ENCODE measurements around the gene BMERB1.

BMERB1 gene

GRCh38 chr16:15592324-15592723 is 157.9 kb downstream of the BMERB1 start:
- Mint-ChIP-seq H3K4me3 (peak overlapping the region; percentile 6), H3K27me3 (no peaks in the 10 kb centered on the region), H3K9me3 (no peaks in the 10 kb centered on the region), H3K27ac (ENCODE audit: low read depth) (peak overlapping the region; percentile 97), H3K36me3 (ENCODE audit: insufficient read depth) (peaks cover 38% of the 10 kb centered on the region), H3K4me1 (peaks cover 54% of the 10 kb centered on the region)
- DNase-seq (ENCODE audit: low spot score in 2 of 2) (no peak), ATAC-seq (replicated peaks; ENCODE audit: extremely low read depth, poor library complexity, severe bottlenecking) (no peak)

GRCh38 chr16:15593235-15593634 is 158.8 kb downstream of the BMERB1 start:
- H3K4me1 Mint-ChIP-seq, result peaks cover 54% of the 10 kb centered on the region
- no peak for DNase-seq (ENCODE audit: low spot score in 2 of 2)
- H3K36me3 Mint-ChIP-seq (ENCODE audit: insufficient read depth), result peaks cover 41% of the 10 kb centered on the region
- ATAC-seq (replicated peaks; ENCODE audit: extremely low read depth, poor library complexity, severe bottlenecking), result no peak
- no peaks in the 10 kb centered on the region for H3K27me3 Mint-ChIP-seq
- H3K27ac Mint-ChIP-seq (ENCODE audit: low read depth), result peak overlapping the region; percentile 97
- H3K4me3 Mint-ChIP-seq, result peak overlapping the region; percentile 32
- no peaks in the 10 kb centered on the region for H3K9me3 Mint-ChIP-seq

- Mint-ChIP-seq H3K4me3 (no peak overlapping the region), H3K27me3 (no peaks in the 10 kb centered on the region), H3K4me1 (peaks cover 48% of the 10 kb centered on the region), H3K36me3 (ENCODE audit: insufficient read depth) (peaks cover 53% of the 10 kb centered on the region), H3K9me3 (no peaks in the 10 kb centered on the region), H3K27ac (ENCODE audit: low read depth) (peak overlapping the region; percentile 87)
- DNase-seq (ENCODE audit: low spot score in 2 of 2) (no peak), ATAC-seq (replicated peaks; ENCODE audit: extremely low read depth, poor library complexity, severe bottlenecking) (no peak)
Observed at GRCh38 chr16:15594711-15595320, 160.4 kb downstream of the BMERB1 start.

GRCh38 chr16:15597135-15597534 is 162.7 kb downstream of the BMERB1 start:
- H3K36me3 Mint-ChIP-seq (ENCODE audit: insufficient read depth), result peaks cover 71% of the 10 kb centered on the region
- H3K9me3 Mint-ChIP-seq, result no peaks in the 10 kb centered on the region
- no peak for ATAC-seq (replicated peaks; ENCODE audit: extremely low read depth, poor library complexity, severe bottlenecking)
- no peaks in the 10 kb centered on the region for H3K27me3 Mint-ChIP-seq
- H3K27ac Mint-ChIP-seq (ENCODE audit: low read depth), result no peak overlapping the region
- no peak for DNase-seq (ENCODE audit: low spot score in 2 of 2)
- peaks cover 40% of the 10 kb centered on the region for H3K4me1 Mint-ChIP-seq
- no peak overlapping the region for H3K4me3 Mint-ChIP-seq

GRCh38 chr16:15597822-15598647 is 163.6 kb downstream of the BMERB1 start:
- no peak for DNase-seq (ENCODE audit: low spot score in 2 of 2)
- Mint-ChIP-seq H3K36me3 (ENCODE audit: insufficient read depth) (peaks cover 76% of the 10 kb centered on the region), H3K27ac (ENCODE audit: low read depth) (no peak overlapping the region), H3K4me3 (no peak overlapping the region), H3K27me3 (no peaks in the 10 kb centered on the region), H3K4me1 (peaks cover 34% of the 10 kb centered on the region), H3K9me3 (no peaks in the 10 kb centered on the region)
- ATAC-seq (replicated peaks; ENCODE audit: extremely low read depth, poor library complexity, severe bottlenecking), result no peak

- DNase-seq (ENCODE audit: low spot score in 2 of 2), result no peak
- no peak overlapping the region for H3K27ac Mint-ChIP-seq (ENCODE audit: low read depth)
- no peak for ATAC-seq (replicated peaks; ENCODE audit: extremely low read depth, poor library complexity, severe bottlenecking)
- peaks cover 30% of the 10 kb centered on the region for H3K4me1 Mint-ChIP-seq
- H3K36me3 Mint-ChIP-seq (ENCODE audit: insufficient read depth), result peaks cover 83% of the 10 kb centered on the region
- no peaks in the 10 kb centered on the region for H3K9me3 Mint-ChIP-seq
- H3K27me3 Mint-ChIP-seq, result no peaks in the 10 kb centered on the region
- H3K4me3 Mint-ChIP-seq, result no peak overlapping the region
Observed at GRCh38 chr16:15598648-15599190, 164.3 kb downstream of the BMERB1 start.

GRCh38 chr16:15599303-15600070 is 165.1 kb downstream of the BMERB1 start:
- DNase-seq (ENCODE audit: low spot score in 2 of 2) (no peak), ATAC-seq (replicated peaks; ENCODE audit: extremely low read depth, poor library complexity, severe bottlenecking) (no peak)
- no peak overlapping the region for H3K27ac Mint-ChIP-seq (ENCODE audit: low read depth)
- peaks cover 24% of the 10 kb centered on the region for H3K4me1 Mint-ChIP-seq
- no peak overlapping the region for H3K4me3 Mint-ChIP-seq
- no peaks in the 10 kb centered on the region for H3K9me3 Mint-ChIP-seq
- H3K36me3 Mint-ChIP-seq (ENCODE audit: insufficient read depth), result peaks cover 83% of the 10 kb centered on the region
- no peaks in the 10 kb centered on the region for H3K27me3 Mint-ChIP-seq

GRCh38 chr16:15601212-15601879 is 167.0 kb downstream of the BMERB1 start:
- DNase-seq (ENCODE audit: low spot score in 2 of 2) (no peak), ATAC-seq (replicated peaks; ENCODE audit: extremely low read depth, poor library complexity, severe bottlenecking) (no peak)
- H3K4me1 Mint-ChIP-seq, result peaks cover 17% of the 10 kb centered on the region
- no peak overlapping the region for H3K4me3 Mint-ChIP-seq
- H3K27me3 Mint-ChIP-seq, result no peaks in the 10 kb centered on the region
- peaks cover 81% of the 10 kb centered on the region for H3K36me3 Mint-ChIP-seq (ENCODE audit: insufficient read depth)
- no peak overlapping the region for H3K27ac Mint-ChIP-seq (ENCODE audit: low read depth)
- no peaks in the 10 kb centered on the region for H3K9me3 Mint-ChIP-seq

- H3K36me3 Mint-ChIP-seq (ENCODE audit: insufficient read depth), result peaks cover 76% of the 10 kb centered on the region
- H3K27me3 Mint-ChIP-seq, result no peaks in the 10 kb centered on the region
- no peak overlapping the region for H3K4me3 Mint-ChIP-seq
- no peak for DNase-seq (ENCODE audit: low spot score in 2 of 2)
- H3K4me1 Mint-ChIP-seq, result peaks cover 24% of the 10 kb centered on the region
- no peak for ATAC-seq (replicated peaks; ENCODE audit: extremely low read depth, poor library complexity, severe bottlenecking)
- H3K27ac Mint-ChIP-seq (ENCODE audit: low read depth), result peak overlapping the region; percentile 27
- H3K9me3 Mint-ChIP-seq, result no peaks in the 10 kb centered on the region
Observed at GRCh38 chr16:15602285-15603044, 168.1 kb downstream of the BMERB1 start.

- Mint-ChIP-seq H3K27me3 (no peaks in the 10 kb centered on the region), H3K4me3 (no peak overlapping the region), H3K4me1 (peaks cover 24% of the 10 kb centered on the region), H3K27ac (ENCODE audit: low read depth) (peak overlapping the region; percentile 26), H3K9me3 (no peaks in the 10 kb centered on the region), H3K36me3 (ENCODE audit: insufficient read depth) (peaks cover 79% of the 10 kb centered on the region)
- no peak for ATAC-seq (replicated peaks; ENCODE audit: extremely low read depth, poor library complexity, severe bottlenecking)
- no peak for DNase-seq (ENCODE audit: low spot score in 2 of 2)
Observed at GRCh38 chr16:15604460-15605440, 170.4 kb downstream of the BMERB1 start.
